H1 (cell line): ENCODE results near the gene MRPS27. TPM values are rescaled to one million over a fixed set of nuclear protein-coding genes. Genes with fewer than 3 reads are reported as not detected.

Experiments
- SIX5 ChIP-seq: IDR thresholded peaks from 2 replicates; pipeline ENCODE4 v1.6.1; 2011; ENCODE audit warnings: mild to moderate bottlenecking, low read depth, low read length
- TAF1 ChIP-seq: IDR thresholded peaks from 2 replicates; pipeline ENCODE4 v1.6.1; 2011; ENCODE audit warnings: mild to moderate bottlenecking, low read depth, low read length
- polyA plus RNA-seq, 7 experiments: library from polyadenylated mRNA; depleted of rRNA in 3 of 7; stranded (reverse) in 5 of 7; unstranded in 2 of 7; fragments of >200 nt in 5 of 7; fragments of 200-250 nt in 2 of 7; gene quantifications; 1 replicate in 5 of 7; 2 replicates in 1 of 7; 4 replicates in 1 of 7; pipeline versions ENCODE4 v1.2.1 to v1.2.3, GENCODE V29; 2011 to 2013; ENCODE audit warnings: missing spikeins in 2 of 7, mixed read lengths in 2 of 7
- total RNA-seq: library from RNA; stranded (reverse); fragmentation: NEBNext Ultra II Directional; extraction: Animal tissue kit (Norgen Biotek cat#: 25700); gene quantifications from 2 replicates; pipeline ENCODE4 v1.2.1, GENCODE V29; 2021
- TF ChIP-seq, protein P1 (sequence below): IDR thresholded peaks from 2 replicates; pipeline ENCODE4 v1.6.1; 2012; ENCODE audit warnings: low read length, inconsistent platforms

Gene MRPS27
- total and polyA plus RNA-seq, 2 of the 8 experiments (the other 6 are each of a cell fraction or from before 2014, with no cell fraction given): 93.2 to 102 TPM

DNA sequence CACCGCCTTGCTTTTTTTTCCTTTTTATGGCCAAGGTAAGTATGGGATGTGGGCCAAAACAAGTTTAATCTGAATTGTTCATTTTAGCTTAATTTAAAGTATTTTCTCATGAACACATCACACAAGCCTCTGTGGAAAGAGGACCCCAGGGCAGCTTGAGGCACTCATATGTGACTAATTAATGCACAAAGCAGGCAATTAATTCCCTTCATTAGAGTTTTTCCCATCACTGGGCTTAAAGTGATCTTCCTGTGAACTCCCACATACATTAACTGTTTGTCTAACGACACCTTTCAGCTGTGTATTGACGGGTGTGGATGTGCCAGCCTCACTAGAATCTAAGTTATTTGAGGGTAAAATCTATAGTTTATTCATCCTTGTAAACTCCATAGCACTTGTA lies 103.3 kb downstream of the MRPS27 start (continued):
- TF ChIP-seq, protein P1, sequence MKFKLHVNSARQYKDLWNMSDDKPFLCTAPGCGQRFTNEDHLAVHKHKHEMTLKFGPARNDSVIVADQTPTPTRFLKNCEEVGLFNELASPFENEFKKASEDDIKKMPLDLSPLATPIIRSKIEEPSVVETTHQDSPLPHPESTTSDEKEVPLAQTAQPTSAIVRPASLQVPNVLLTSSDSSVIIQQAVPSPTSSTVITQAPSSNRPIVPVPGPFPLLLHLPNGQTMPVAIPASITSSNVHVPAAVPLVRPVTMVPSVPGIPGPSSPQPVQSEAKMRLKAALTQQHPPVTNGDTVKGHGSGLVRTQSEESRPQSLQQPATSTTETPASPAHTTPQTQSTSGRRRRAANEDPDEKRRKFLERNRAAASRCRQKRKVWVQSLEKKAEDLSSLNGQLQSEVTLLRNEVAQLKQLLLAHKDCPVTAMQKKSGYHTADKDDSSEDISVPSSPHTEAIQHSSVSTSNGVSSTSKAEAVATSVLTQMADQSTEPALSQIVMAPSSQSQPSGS: no peak
- TF ChIP-seq SIX5 (no peak), TAF1 (no peak)
